K562 (cell line): Measurements from ENCODE around the gene CLEC10A.

Experiments
- CHD1 ChIP-seq: fragments of 200-600 bp; sonication (generic); IDR thresholded peaks from one replicate; pipeline ENCODE4 v1.6.1; 2012; ENCODE audit warnings: mild to moderate bottlenecking, moderate library complexity, low read length, inconsistent platforms
- CREB1 ChIP-seq, 2 experiments: sonication (generic) in 1 of 2; formaldehyde crosslinking in 1 of 2; IDR thresholded peaks; 2 replicates each; pipeline versions ENCODE4 v1.6.1 to v1.8.0; 2012 to 2022; ENCODE audit warnings: inconsistent platforms in 1 of 2, mild to moderate bottlenecking in 1 of 2, missing genetic modification reagents in 1 of 2, moderate library complexity in 1 of 2
- DEAF1 ChIP-seq: fragments of 450-650 bp; formaldehyde crosslinking; IDR thresholded peaks from 2 replicates; pipeline ENCODE4 v1.4.0; 2020; ENCODE audit warnings: mild to moderate bottlenecking, moderate library complexity

- TF ChIP-seq CREB1 (IDR thresholded peaks at IDR 0.05) (no peak), CREB1 (CRISPR knock-in tag; IDR thresholded peaks at IDR 0.05) (no peak), DEAF1 (CRISPR knock-in tag) (no peak), CHD1 (no peak)
These were observed 28.5 kb upstream of the CLEC10A start for GRCh38 chr17:7108560-7108925.
